Psoas muscle (tissue), 8 donors: ENCODE results near the gene CMTM4. TPM values are rescaled to one million over a fixed set of nuclear protein-coding genes. Genes with fewer than 3 reads are reported as not detected.
"Not testable (repeated sequence)": the region's sequence is repeated elsewhere in the genome, so short reads cannot be mapped to it uniquely, and the experiment has no call there.

Experiments
- ATAC-seq, 4 donors: fragments of 200-7000 bp; cut with Tn5 transposase; one replicate each; pipeline ENCODE4 v1.9.1; 2020; ENCODE audit warnings: moderate library complexity in 3 of 4, mild to moderate bottlenecking in 2 of 4
- DNase-seq, 2 donors: peaks; one replicate each; pipeline ENCODE4 v3.0.0-alpha.2; 2020
- H3K27ac ChIP-seq: fragments of 200-600 bp; one replicate; pipeline ENCODE4 v1.8.0; 2022
- H3K27me3 ChIP-seq, 3 donors: fragments of 200-600 bp in 1 of 3; one replicate each; pipeline versions ENCODE4 v1.6.1 to v1.8.0; 2013 to 2022; ENCODE audit warnings: low read length in 2 of 3, mild to moderate bottlenecking in 2 of 3, moderate library complexity in 1 of 3; ENCODE audit not compliant: insufficient read depth in 3 of 3
- H3K36me3 ChIP-seq, 2 donors: fragments of 200-600 bp in 1 of 2; one replicate each; pipeline versions ENCODE4 v1.6.1 to v1.8.0; 2013 to 2022; ENCODE audit warnings: low read depth in 1 of 2, mild to moderate bottlenecking in 1 of 2, moderate library complexity in 1 of 2; ENCODE audit not compliant: insufficient read depth in 1 of 2
- H3K4me1 ChIP-seq: fragments of 200-600 bp; one replicate; pipeline ENCODE4 v1.8.0; 2022
- H3K4me3 ChIP-seq: fragments of 200-600 bp; one replicate; pipeline ENCODE4 v1.8.0; 2022; ENCODE audit warnings: mild to moderate bottlenecking
- H3K9me3 ChIP-seq: fragments of 200-600 bp; one replicate; pipeline ENCODE4 v1.8.0; 2022
- CTCF ChIP-seq: fragments of 200-600 bp; IDR thresholded peaks from one replicate; pipeline ENCODE4 v1.8.0; 2022; ENCODE audit warnings: antibody characterized with exemption
- WGBS, 3 donors: extraction: QIAGEN DNeasy Blood & Tissue Kit; methylation state at CpG; one replicate each; pipeline versions ENCODE4 v1.1.6 to v1.1.7; 2013; 5-methylcytosine and 5-hydroxymethylcytosine counted together
- intact Hi-C, 2 donors: fragments of 100-400 bp; cut with DNase I; formaldehyde crosslinking; loops; one replicate each; pipeline versions ENCODE4 v1.11.0 to v1.14.2; 2022
- polyA plus RNA-seq, 3 donors: library from polyadenylated mRNA; stranded (reverse); fragments of 200-250 nt; gene quantifications; one replicate each; pipeline ENCODE4 v1.2.3, GENCODE V29; 2013
- total RNA-seq, 4 donors: library from RNA; stranded (reverse); fragmentation: NEBNext Ultra II Directional in 2 of 4; extraction: Animal tissue kit (Norgen Biotek cat#: 25700) in 2 of 4; gene quantifications; one replicate each; pipeline versions ENCODE4 v1.2.1 to v1.2.4, GENCODE V29; 2021 to 2023
- donor health status: healthy with polysubstance abuse.
- donor health status: DM: no; HTN: no; CAD: no; lungs with moderate emphysema.
- donor health status: Bipolar disorder and iron deficiency.
- donor health status: healthy.
- donor health status: DM: yes; HTN: yes; CAD: no.
- donor health status: DM: no; HTN: no; CAD: no.
- donor health status: DM: no; HTN: no; CAD: no.
- donor health status: DM: yes; HTN: yes; CAD: no.

The CMTM4 gene
- total and polyA plus RNA-seq, 7 donors, result 2.3 to 10.3 (median 7.7) TPM

DNA sequence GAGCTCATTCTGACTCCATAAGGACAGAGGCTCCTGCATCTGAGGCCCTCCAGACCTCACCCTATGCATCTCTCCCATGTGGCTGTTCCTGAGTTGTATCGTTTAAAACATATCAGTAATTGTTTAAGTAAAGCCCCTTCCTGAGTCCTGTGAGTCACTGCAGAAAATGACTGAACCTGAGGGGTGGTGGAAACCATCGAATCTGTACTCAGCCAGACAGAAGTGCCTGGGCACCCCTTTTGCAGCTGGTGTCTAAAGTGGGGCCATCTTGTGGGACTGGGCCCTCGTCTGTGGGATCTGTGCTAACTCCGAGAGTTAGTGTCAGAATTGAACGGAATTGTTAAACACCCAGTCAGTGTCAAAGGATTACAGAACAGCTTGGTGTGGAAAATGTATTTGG lies 66.7 kb downstream of the CMTM4 start:
- WGBS, 3 donors, result 89 to 93% (median 91%) methylated on average over 5 of the region's 5 CpGs
- Histone ChIP-seq H3K27me3 (no peaks in the 10 kb centered on the region), H3K4me1 (no peaks in the 10 kb centered on the region), H3K36me3 (no peaks in the 10 kb centered on the region), H3K4me3 (no peak overlapping the region), H3K9me3 (no peaks in the 10 kb centered on the region), H3K27ac (no peak overlapping the region)
- intact Hi-C loops, result no loop called here
- no peak for ATAC-seq
- no peak for DNase-seq
- no peak for TF ChIP-seq CTCF

GRCh38 chr16:66627611-66628378 lies 68.7 kb downstream of the CMTM4 start:
- H3K4me1 ChIP-seq, H3K36me3 ChIP-seq, H3K4me3 ChIP-seq, H3K9me3 ChIP-seq, intact Hi-C loops, H3K27me3 ChIP-seq, ATAC-seq, H3K27ac ChIP-seq, DNase-seq: not testable (repeated sequence)
- WGBS, 3 donors, result 91 to 94% (median 92%) methylated on average over 17 of the region's 17 CpGs

- WGBS, 3 donors, result 58 to 92% (median 76%) methylated on average over 3 of the region's 3 CpGs
- no peak for TF ChIP-seq CTCF
- intact Hi-C loops, result no loop called here
These were observed 72.8 kb downstream of the CMTM4 start for GRCh38 chr16:66623755-66624154.

DNA sequence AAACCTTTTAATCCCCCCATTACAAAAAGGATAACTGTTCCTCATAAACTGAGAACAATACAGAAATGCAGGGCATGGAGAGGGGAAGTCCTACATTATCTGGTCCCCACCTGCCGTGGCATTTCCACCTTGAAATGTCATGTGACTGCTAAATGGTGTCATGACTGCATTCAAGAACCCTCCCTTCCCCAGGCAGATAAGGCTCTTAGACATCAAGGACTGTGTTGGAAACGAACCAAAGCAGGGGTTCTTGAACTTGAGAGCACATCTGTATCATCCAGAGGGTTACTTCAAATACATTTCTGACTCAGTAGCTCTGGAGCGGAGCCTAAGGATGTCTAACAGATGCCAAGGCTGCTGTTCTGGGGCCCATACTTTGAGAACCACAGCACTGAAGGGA lies 73.7 kb downstream of the CMTM4 start:
- intact Hi-C loops, result no loop called here
- Histone ChIP-seq H3K4me3 (no peak overlapping the region), H3K9me3 (no peaks in the 10 kb centered on the region), H3K4me1 (peaks cover 22% of the 10 kb centered on the region), H3K36me3 (peaks cover 0 to 7% of the 10 kb centered on the region in 2 donors), H3K27me3 (no peaks in the 10 kb centered on the region), H3K27ac (no peak overlapping the region)
- 84 to 95% (median 85%) methylated on average over 3 of the region's 3 CpGs for WGBS, 3 donors
- ATAC-seq, result no peak
- no peak for TF ChIP-seq CTCF
- no peak for DNase-seq

More at GRCh38 chr16:66623755-66624154, 72.8 kb downstream of the CMTM4 start:
- Histone ChIP-seq H3K4me3 (no peak overlapping the region), H3K4me1 (peaks cover 15% of the 10 kb centered on the region), H3K27me3 (no peaks in the 10 kb centered on the region), H3K9me3 (no peaks in the 10 kb centered on the region), H3K27ac (no peak overlapping the region), H3K36me3 (peaks cover 0 to 7% of the 10 kb centered on the region in 2 donors)
- no peak for DNase-seq
- ATAC-seq, result no peak

DNA sequence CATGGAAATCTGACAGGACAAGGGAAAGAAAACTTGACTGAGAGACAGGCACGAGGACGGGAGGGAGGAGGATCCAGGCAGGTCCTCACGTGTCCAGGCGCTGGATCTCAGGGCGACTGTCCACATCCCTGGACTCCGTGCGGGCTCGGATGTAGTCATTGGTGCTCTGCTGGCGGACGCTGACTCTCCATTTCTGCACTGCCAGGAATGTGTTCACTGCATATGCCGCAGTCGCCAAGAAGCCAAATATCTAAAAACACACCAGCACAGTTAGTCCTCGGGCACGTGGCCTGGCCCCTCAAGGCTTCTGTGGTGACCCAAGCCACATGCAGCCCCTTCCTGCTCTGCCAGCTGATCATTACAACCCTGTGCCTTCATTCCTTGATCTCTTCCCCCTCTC lies 74.6 kb downstream of the CMTM4 start:
- ATAC-seq, result no peak
- H3K9me3 ChIP-seq, result no peaks in the 10 kb centered on the region
- peaks cover 29% of the 10 kb centered on the region for H3K4me1 ChIP-seq
- DNase-seq, result no peak
- 94 to 96% (median 94%) methylated on average over 14 of the region's 14 CpGs for WGBS, 3 donors
- H3K4me3 ChIP-seq, result no peak overlapping the region
- TF ChIP-seq CTCF, result no peak
- intact Hi-C loops, result no loop called here
- peaks cover 0 to 7% of the 10 kb centered on the region in 2 donors for H3K36me3 ChIP-seq
- no peaks in the 10 kb centered on the region for H3K27me3 ChIP-seq
- no peak overlapping the region for H3K27ac ChIP-seq
